ENCODE results near the gene TMEM184C. TPM values are rescaled to one million over a fixed set of nuclear protein-coding genes. Genes with fewer than 3 reads are reported as not detected.

TMEM184C gene
- total RNA-seq, 1 experiment from 2014 or later: 43.8 TPM

GRCh38 chr4:147696866-147697265, 79.7 kb downstream of the TMEM184C start:
- H3K27ac Mint-ChIP-seq: no peak overlapping the region
- H3K4me1 ChIP-seq (ENCODE audit: insufficient read depth, low read length): no peaks in the 10 kb centered on the region
- no peak overlapping the region for H3K9ac ChIP-seq (ENCODE audit: extremely low read depth, insufficient read length, low read length)
- no peak overlapping the region for H2BK12ac ChIP-seq (ENCODE audit: insufficient read length, low read depth, low read length)
- no peak overlapping the region for H2BK5ac ChIP-seq (ENCODE audit: insufficient read length, low read length)
- H3K9me3 Mint-ChIP-seq: peaks cover 0 to 2% of the 10 kb centered on the region in 2 experiments; a peak in 2 of 5 replicates
- H2BK120ac ChIP-seq (ENCODE audit: low read depth, low read length, poor library complexity, severe bottlenecking): no peak overlapping the region
- no CpG with 5 or more reads among the region's 1 CpG for WGBS (ENCODE audit: extremely low coverage, insufficient read length, low lambda C conversion rate)
- no peak for TF ChIP-seq CTCF (conservative IDR thresholded peaks at IDR 0.05)
- H3K27me3 Mint-ChIP-seq (ENCODE audit: low read depth): no peaks in the 10 kb centered on the region; the same call in 1 of the 2 replicates
- no peaks in the 10 kb centered on the region for H3K23me2 ChIP-seq (ENCODE audit: insufficient read length, low read depth, low read length, poor library complexity, severe bottlenecking)
- no peak overlapping the region for H3K23ac ChIP-seq (ENCODE audit: insufficient read length, low read depth, low read length)
- no peak overlapping the region for H4K5ac ChIP-seq (ENCODE audit: insufficient read length, low read depth, low read length)
- no peak overlapping the region for H3K4ac ChIP-seq (ENCODE audit: low read depth, low read length)
- no peak overlapping the region for H3K27ac ChIP-seq (ENCODE audit: insufficient read length, low read depth, low read length)
- H3K18ac ChIP-seq (ENCODE audit: insufficient read length, low read depth, low read length): no peak overlapping the region
- H4K91ac ChIP-seq (ENCODE audit: insufficient read length, low read depth, low read length): no peak overlapping the region
- no peak overlapping the region for H4K8ac ChIP-seq (replicated peaks; ENCODE audit: insufficient read length, low read depth, low read length)
- H3T11ph ChIP-seq (ENCODE audit: low read length): no peak overlapping the region
- H3K14ac ChIP-seq (ENCODE audit: insufficient read depth, low read length): no peak overlapping the region
- DNase-seq: no peak
- H2AFZ ChIP-seq (ENCODE audit: low read length): no peak overlapping the region
- H3K4me1 Mint-ChIP-seq: no peaks in the 10 kb centered on the region; a peak in 1 of 4 replicates
- no peak overlapping the region for H3K4me3 Mint-ChIP-seq
- H2AK5ac ChIP-seq (ENCODE audit: insufficient read length, low read length): no peak overlapping the region
- H2BK15ac ChIP-seq (ENCODE audit: low read depth, low read length): no peak overlapping the region
- no peak overlapping the region for H3K56ac ChIP-seq (ENCODE audit: insufficient read length, low read depth, low read length)
- no peaks in the 10 kb centered on the region for H3K27me3 ChIP-seq (ENCODE audit: insufficient read depth, low read length)
- no peak overlapping the region for H3K4me2 ChIP-seq (ENCODE audit: insufficient read depth, insufficient read length, low read length)
- no peaks in the 10 kb centered on the region for H4K20me1 ChIP-seq (ENCODE audit: control insufficient read depth, insufficient read depth, insufficient read length)
- no peaks in the 10 kb centered on the region for H3K79me2 ChIP-seq (ENCODE audit: insufficient read depth, low read length)
- no peaks in the 10 kb centered on the region for H3K36me3 Mint-ChIP-seq (ENCODE audit: insufficient read depth in 1 of 3, low read depth in 3 of 3)
- H3K79me1 ChIP-seq (ENCODE audit: insufficient read depth, low read depth, low read length, poor library complexity, severe bottlenecking): no peaks in the 10 kb centered on the region
- H3K9me3 ChIP-seq (ENCODE audit: control insufficient read depth, low read depth, low read length): no peaks in the 10 kb centered on the region
- H2BK20ac ChIP-seq (ENCODE audit: low read depth, low read length, poor library complexity, severe bottlenecking): no peak overlapping the region
